Renal cortex interstitium (tissue), 11 donors: Measurements from ENCODE around the gene CACNA2D2. TPM values are rescaled to one million over a fixed set of nuclear protein-coding genes. Genes with fewer than 3 reads are reported as not detected.

Experiments
- DNase-seq, 11 donors: peaks; one replicate each; pipeline ENCODE4 v3.0.0-alpha.2; 2013; ENCODE audit warnings: low read depth in 9 of 11, low spot score in 4 of 11; ENCODE audit errors: extremely low read depth in 1 of 11
- polyA plus RNA-seq, 3 donors: library from polyadenylated mRNA; unstranded; fragments of 120-200 nt; gene quantifications; one replicate each; pipeline ENCODE4 v1.2.1, GENCODE V29; 2013; ENCODE audit not compliant: insufficient read length in 3 of 3

The CACNA2D2 gene
- polyA plus RNA-seq, 3 donors: 14.0 to 17.2 (median 14.6) TPM

- no peak for DNase-seq
These were observed 178.3 kb downstream of the CACNA2D2 start for GRCh38 chr3:50325113-50325480.

DNA sequence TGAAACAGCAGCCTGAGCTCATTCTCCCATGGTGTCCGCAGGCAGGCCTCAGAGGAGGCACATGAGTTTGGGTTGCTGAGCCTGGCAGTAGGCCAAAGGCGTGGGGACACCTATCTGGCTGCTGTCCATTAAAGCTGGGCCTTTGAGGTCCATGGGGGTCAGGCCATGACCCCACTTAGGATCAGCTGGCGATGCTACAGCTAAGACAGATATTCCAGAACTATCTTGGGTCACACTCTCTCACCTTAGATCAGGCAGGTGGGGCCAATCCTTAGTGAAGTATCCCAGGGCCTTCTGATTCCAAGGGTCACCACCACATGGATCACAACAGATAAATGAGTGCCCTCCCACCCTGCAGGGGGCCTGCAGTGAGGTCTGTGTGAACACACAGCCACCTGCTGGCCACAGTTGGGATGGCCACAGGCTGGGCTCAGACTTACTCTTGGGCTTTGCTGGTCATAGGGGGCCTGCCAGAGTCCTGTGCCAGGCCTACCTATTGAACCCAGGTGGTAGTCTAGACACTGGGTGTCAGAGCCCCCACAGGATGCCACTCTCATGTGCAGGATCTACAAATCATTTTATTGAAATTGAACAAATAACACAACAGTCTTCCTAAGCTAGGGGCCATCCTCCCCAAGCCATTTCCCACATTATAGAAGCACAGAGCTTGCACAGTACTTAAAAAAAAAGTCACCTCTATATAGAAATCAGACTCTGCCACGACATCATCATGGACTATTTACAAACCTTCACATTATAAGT lies 178.9 kb downstream of the CACNA2D2 start:
- no peak for DNase-seq

GRCh38 chr3:50323614-50324199 lies 179.7 kb downstream of the CACNA2D2 start:
- DNase-seq: no peak

DNA sequence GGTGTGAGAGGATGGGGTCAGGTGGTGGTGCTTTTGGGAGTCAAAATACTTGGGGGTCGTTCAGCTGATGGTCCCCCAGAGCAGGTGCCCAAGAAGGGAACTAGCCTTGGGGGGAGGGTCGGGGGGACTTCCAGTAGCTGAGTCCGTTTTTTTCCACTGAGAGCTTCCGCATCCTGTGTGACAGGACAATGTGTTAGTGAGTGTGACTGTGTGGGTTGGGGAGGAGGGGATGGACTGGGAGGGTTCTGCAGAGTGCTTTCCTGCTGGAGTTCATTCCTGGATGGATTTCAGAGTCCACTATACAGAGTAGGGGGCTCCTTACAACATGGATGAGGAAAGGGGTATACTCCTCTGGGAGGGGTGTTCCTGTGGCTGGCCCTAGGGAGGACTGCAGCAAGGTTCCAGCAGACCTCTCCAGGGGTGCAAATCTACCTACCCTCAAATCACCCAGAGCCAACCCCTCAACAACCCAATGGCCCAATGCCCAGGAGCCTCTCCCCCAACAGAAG lies 180.3 kb downstream of the CACNA2D2 start:
- DNase-seq: no peak

DNA sequence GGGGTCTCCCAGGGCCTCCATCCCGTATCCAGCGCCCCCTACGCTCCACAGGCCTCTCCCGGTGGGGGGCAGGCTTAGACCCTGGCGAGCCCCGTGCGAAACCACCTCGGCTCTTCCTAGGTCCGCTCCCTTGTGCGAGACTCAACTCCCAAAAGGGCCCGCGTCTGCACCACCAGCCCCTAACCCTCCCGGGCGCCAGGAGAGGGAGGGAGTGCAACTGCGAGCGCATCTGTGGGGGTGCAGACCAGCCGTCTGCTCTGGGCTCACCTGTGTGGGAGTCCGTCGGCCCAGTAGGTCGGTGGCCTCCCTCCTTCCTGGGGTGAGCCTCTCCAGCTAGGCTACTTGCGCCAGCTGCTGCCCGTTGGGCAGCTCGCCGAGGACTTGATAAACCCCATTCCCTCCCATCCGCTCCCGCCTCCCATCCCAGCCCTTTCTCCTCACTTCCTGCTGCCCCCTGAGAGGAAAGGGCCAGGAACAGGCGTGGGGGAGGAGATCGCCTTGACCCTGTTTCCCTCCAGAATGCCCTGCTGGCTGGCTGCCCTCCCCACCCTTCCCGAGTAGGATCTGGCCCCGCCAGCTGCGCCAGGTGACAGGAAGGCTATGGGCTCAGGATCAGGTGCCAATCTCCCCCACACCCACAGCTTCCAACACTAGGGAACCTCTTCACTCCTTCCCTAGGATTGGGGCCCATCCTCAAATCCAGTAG lies 180.9 kb downstream of the CACNA2D2 start, which contains the start of gene HYAL2:
HYAL2 (minus strand) TSS at position 360 of the 706 bp plus-strand sequence. CDS start 2,256 bp downstream, outside the sequence.
- no peak for DNase-seq

DNA sequence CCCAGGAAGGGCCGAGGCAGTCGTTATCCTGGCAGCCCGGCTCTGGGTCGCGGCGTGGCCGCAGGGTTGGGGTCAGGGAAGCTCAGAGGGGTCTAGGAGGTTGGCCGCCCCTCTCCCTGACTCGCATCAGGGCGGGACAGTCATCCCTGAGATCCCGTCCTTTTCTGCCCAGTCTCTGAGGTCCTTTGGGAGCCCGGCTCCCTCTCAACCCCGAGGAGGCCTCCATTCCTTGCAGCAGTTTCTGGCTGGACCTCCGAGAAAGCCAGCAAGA lies 181.4 kb downstream of the CACNA2D2 start:
- DNase-seq: no peak

GRCh38 chr3:50321336-50322114 lies 181.9 kb downstream of the CACNA2D2 start:
- DNase-seq: peak; percentile 74 to 88 (median 85)

- peak in 6 of 11 donors; percentile 71 to 85 (median 80) for DNase-seq
These were observed 182.5 kb downstream of the CACNA2D2 start for GRCh38 chr3:50320853-50321335.

DNA sequence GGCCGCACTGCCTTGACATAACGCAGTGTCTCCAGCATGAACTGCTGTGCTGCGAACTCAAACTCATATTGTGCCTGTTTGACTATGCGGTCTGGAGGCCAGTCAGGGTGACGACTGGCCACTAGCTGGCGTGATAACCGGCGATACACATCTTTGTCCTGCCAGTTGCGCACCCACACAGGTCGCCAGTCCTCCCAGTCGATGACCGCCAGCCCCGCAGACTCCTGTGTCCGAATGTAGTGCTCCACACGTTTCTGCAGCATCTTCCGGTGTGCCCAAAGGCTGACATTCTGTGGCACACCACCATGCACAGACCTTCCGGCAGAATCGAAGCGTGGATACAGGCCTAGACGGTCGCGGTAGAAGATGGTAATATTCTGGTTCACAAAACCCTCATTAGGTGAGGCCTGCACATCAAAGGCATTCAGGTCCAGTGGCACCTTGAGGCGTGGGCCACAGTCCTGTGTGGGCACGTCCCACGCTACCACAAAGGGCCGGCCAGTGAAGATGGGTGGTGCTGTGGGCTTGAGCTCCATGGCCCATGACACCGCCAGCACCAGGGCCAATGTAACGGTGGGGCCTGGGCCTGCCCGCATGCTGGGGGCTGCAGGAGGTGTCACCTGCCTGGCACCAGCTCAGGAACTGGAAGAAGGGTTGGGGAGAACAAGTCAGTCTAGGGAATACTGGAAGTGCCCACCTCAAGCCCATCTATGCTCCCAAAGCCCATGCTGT lies 183.4 kb downstream of the CACNA2D2 start:
- no peak for DNase-seq

- no peak for DNase-seq
These were observed 184.1 kb downstream of the CACNA2D2 start for GRCh38 chr3:50319181-50319893.

DNA sequence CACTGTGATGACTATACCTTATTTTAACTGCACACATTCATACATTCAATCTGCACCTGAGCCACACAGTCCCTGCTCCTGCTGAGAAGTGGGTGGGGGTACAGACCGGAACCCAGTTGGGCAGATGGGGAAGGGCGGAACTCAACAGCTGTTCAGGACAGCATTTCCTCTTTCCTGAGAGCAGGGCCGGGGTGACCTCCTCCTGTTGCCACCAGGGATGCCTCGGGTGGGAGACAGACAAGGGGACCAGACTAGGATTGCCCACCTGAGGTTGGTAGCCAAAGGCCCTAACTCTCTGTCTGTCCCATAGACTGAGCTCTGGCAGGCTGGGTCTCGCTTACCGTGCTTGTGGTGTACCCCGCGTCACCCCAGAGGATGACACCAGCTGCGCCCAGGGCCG lies 184.8 kb downstream of the CACNA2D2 start:
- no peak for DNase-seq

DNA sequence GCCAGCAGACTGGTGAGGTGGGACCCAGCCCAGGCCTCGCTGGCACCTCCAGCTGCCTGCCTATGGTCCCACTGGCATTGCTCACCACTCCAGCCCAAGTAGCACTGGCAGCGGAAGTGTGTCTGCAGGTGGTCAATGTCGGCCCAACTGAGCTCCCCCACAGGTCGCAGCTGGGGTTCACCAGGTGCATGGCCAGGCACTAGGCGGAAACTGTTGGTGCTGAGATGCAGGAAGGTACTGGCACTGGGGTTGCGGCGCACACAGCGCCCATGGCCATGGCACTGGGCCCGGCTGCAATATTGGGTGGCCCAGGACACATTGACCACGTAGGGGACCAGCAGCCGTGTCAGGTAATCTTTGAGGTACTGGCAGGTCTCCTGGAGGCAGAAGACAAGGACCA lies 185.3 kb downstream of the CACNA2D2 start:
- DNase-seq: no peak

- no peak for DNase-seq
These were observed 186.1 kb downstream of the CACNA2D2 start for GRCh38 chr3:50317300-50317699.

DNA sequence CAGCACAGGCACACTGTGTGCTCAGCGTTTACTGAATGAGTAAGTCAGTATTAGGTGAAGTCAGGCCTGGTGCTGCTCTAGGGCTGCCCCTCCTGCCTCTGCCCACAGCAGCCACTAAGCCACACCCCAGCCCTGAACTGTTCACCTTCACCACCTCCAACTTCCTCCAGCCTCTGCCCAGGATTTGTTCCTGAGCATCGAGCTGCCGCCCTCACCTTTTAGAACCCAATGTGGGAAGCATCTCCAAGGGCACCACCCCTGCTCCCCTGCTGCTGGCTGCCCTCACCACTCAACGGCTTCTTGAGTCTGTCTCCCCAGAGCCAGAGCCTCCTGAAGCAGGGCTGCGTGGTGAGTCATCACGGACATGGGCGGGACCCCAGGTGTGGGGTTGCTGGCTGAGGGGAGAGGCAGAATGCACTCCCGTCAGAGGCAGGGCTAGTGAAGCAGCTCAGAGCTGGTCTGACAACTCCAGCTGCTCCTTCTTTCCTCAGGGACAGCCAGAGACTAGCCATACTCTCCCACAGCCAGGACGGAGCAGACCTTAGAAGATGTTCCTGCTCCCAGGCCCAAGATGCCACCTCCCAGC lies 186.7 kb downstream of the CACNA2D2 start:
- DNase-seq: no peak

- DNase-seq: no peak
These were observed 188.6 kb downstream of the CACNA2D2 start for GRCh38 chr3:50314816-50315215.

- DNase-seq: no peak
These were observed 189.1 kb downstream of the CACNA2D2 start for GRCh38 chr3:50314342-50314741.
